Mucosa of gallbladder (tissue), 1 donor: Measurements from ENCODE around the gene SHISA4. TPM values are rescaled to one million over a fixed set of nuclear protein-coding genes. Genes with fewer than 3 reads are reported as not detected.
"Not testable (repeated sequence)": the region's sequence is repeated elsewhere in the genome, so short reads cannot be mapped to it uniquely, and the experiment has no call there.

ENCODE experiments used
- DNase-seq: peaks from one replicate; pipeline ENCODE4 v3.0.0-alpha.2; 2020; ENCODE audit warnings: low spot score
- total RNA-seq: library from RNA; stranded (reverse); gene quantifications from one replicate; pipeline ENCODE4 v1.2.1, GENCODE V29; 2021
- donor health status: DM: no; HTN: no; CAD: no.

The SHISA4 gene
- total RNA-seq: 29.4 TPM

GRCh38 chr1:201888282-201889089 lies at the start of gene SHISA4:
TSS of gene SHISA4 (plus strand) at chr1:201888898. CDS start at chr1:201888995, 97 bp downstream.
- DNase-seq: peak; percentile 58

- DNase-seq: not testable (repeated sequence)
Observed at GRCh38 chr1:201839089-201839488, 49.6 kb upstream of the SHISA4 start.

- DNase-seq: no peak
Observed at GRCh38 chr1:201840055-201840454, 48.6 kb upstream of the SHISA4 start.

- no peak for DNase-seq
Observed at GRCh38 chr1:201840490-201840889, 48.2 kb upstream of the SHISA4 start.

GRCh38 chr1:201841265-201841912 lies 47.3 kb upstream of the SHISA4 start:
- DNase-seq: no peak

GRCh38 chr1:201842472-201843027 lies 46.1 kb upstream of the SHISA4 start:
- DNase-seq: no peak

GRCh38 chr1:201845331-201846083 lies 43.2 kb upstream of the SHISA4 start:
- DNase-seq: no peak

- DNase-seq: no peak
Observed at GRCh38 chr1:201847150-201847549, 41.5 kb upstream of the SHISA4 start.

- DNase-seq: no peak
Observed at GRCh38 chr1:201848230-201848629, 40.5 kb upstream of the SHISA4 start.

GRCh38 chr1:201849372-201850052 lies 39.2 kb upstream of the SHISA4 start:
- DNase-seq: no peak

GRCh38 chr1:201850053-201850397 lies 38.7 kb upstream of the SHISA4 start:
- DNase-seq: peak; percentile 39

GRCh38 chr1:201851949-201852348 lies 36.7 kb upstream of the SHISA4 start:
- no peak for DNase-seq

- not testable (repeated sequence) for DNase-seq
Observed at GRCh38 chr1:201856722-201857121, 32.0 kb upstream of the SHISA4 start.

GRCh38 chr1:201859424-201859823 lies 29.3 kb upstream of the SHISA4 start:
- DNase-seq: no peak

- DNase-seq: no peak
Observed at GRCh38 chr1:201861448-201861847, 27.2 kb upstream of the SHISA4 start.

GRCh38 chr1:201870397-201870796 lies 18.3 kb upstream of the SHISA4 start:
- DNase-seq: no peak

- DNase-seq: no peak
Observed at GRCh38 chr1:201874672-201875071, 14.0 kb upstream of the SHISA4 start.

GRCh38 chr1:201876148-201876818 lies 12.4 kb upstream of the SHISA4 start:
- DNase-seq: no peak

GRCh38 chr1:201877877-201878401 lies 10.8 kb upstream of the SHISA4 start:
- DNase-seq: no peak

- DNase-seq: no peak
Observed at GRCh38 chr1:201880928-201881571, 7.6 kb upstream of the SHISA4 start.
